Heart left ventricle (tissue), 13 donors: ENCODE measurements around the gene ATP6V0A1.

Source experiments
- POLR2A ChIP-seq, 2 donors: fragments of 450-650 bp; IDR thresholded peaks; one replicate each; pipeline ENCODE4 v1.6.1; 2017; ENCODE audit warnings: antibody characterized with exemption in 2 of 2, mild to moderate bottlenecking in 2 of 2, moderate library complexity in 2 of 2
- TF ChIP-seq, protein P1 (sequence below), 12 donors: fragments of 200-600 bp; sonication (generic) in 4 of 12; IDR thresholded peaks; one replicate each; pipeline versions ENCODE4 v1.5.0 to v1.8.0; 2018 to 2022; ENCODE audit warnings: antibody characterized with exemption in 12 of 12, mild to moderate bottlenecking in 5 of 12
- donor health status: ischemic (EF 13 %, LVEDD 7.1; RV severe dilation, severe dysfunction).
- donor health status: DM: no; HTN: yes; CAD: no.
- donor health status: DM: no; HTN: no; CAD: no.
- donor health status: ischemic (EF 25% LVEDD 6.9; RV normal size, moderate dysfunction).
- donor health status: ischemic (EF 25% LVEDD 5.7; RV mildly dilated, moderate dysfunction).
- donor health status: ischemic (EF 35%, LVEDD 5.7; RV mildly dilated, moderate dysfunction).
- donor health status: nonischemic (EF 11% LVEDD 7.7; RV severe dilation, severe dysfunction).
- donor health status: DM: yes; HTN: yes; CAD: no.
- donor health status: PGD.
- donor health status: ischemic (EF 29% LVEDD 5.4; RV normal size, mild dysfunction).
- donor health status: nonischemic (EF 23%, LVEDD 6.1; RV moderate dilation, normal function).

DNA sequence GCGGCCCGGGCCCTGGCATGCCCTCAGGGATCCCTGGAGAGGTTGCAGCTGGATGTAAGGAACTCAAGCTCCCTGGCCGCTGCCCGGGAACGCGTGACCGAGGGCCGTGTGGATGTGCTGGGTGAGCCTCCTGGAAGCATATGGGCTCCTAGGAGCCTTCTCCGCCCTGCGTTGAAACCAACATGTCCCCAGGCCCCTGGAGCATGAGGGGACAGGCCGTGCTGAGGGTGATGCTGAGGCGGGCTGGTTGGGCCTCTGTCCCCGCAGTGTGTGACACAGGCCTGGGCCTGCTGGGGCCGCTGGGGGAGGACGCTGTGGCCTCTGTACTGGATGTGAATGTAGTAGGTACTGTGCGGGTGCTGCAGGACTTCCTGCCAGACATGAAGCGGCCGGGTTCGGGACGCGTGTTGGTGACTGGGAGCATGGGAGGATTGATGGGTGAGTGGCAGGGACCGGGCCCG is 88.4 kb downstream of the ATP6V0A1 start:
- TF ChIP-seq POLR2A (IDR thresholded peaks at IDR 0.05), result no peak
- TF ChIP-seq, protein P1, sequence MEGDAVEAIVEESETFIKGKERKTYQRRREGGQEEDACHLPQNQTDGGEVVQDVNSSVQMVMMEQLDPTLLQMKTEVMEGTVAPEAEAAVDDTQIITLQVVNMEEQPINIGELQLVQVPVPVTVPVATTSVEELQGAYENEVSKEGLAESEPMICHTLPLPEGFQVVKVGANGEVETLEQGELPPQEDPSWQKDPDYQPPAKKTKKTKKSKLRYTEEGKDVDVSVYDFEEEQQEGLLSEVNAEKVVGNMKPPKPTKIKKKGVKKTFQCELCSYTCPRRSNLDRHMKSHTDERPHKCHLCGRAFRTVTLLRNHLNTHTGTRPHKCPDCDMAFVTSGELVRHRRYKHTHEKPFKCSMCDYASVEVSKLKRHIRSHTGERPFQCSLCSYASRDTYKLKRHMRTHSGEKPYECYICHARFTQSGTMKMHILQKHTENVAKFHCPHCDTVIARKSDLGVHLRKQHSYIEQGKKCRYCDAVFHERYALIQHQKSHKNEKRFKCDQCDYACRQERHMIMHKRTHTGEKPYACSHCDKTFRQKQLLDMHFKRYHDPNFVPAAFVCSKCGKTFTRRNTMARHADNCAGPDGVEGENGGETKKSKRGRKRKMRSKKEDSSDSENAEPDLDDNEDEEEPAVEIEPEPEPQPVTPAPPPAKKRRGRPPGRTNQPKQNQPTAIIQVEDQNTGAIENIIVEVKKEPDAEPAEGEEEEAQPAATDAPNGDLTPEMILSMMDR (IDR thresholded peaks at IDR 0.05), result no peak
